HCT116 (cell line): Measurements from ENCODE around the gene DTD1. TPM values are rescaled to one million over a fixed set of nuclear protein-coding genes. Genes with fewer than 3 reads are reported as not detected.

ENCODE experiments used
- ATAC-seq: fragments of 200-7000 bp; cut with Tn5 transposase; 2 replicates; pipeline ENCODE4 v1.9.1; 2020; ENCODE audit warnings: mild to moderate bottlenecking, moderate library complexity
- BruUV-seq: library from RNA; stranded (reverse); fragments of 400-500 nt; replicated peaks from 2 replicates; lab custom pipeline; 2021; lab: Mats Ljungman, UMichigan
- CTCF ChIA-PET: fragments of 300-600 bp; sonication (Branson Sonifier 250); formaldehyde crosslinking; loops from one replicate; lab custom pipeline; 2021; ENCODE audit warnings: antibody characterized with exemption; lab: Charles Lee
- POLR2A ChIA-PET: fragments of 300-600, 350-600 bp; sonication (Branson Sonifier 250); formaldehyde crosslinking; loops from one replicate; lab custom pipeline; 2021; ENCODE audit warnings: antibody characterized with exemption; lab: Charles Lee
- RAD21 ChIA-PET, 2 experiments: fragments of 300-600 bp; sonication (Branson Sonifier 250); formaldehyde crosslinking; loops; one replicate each; lab custom pipeline; 2023; ENCODE audit warnings: low total read pairs in 2 of 2; ENCODE audit not compliant: uncharacterized antibody in 2 of 2, unreplicated experiment in 2 of 2, low non-redundant PET in 1 of 2; lab: Charles Lee
- DNase-seq: peaks from one replicate; pipeline ENCODE4 v3.0.0-alpha.2; 2010; ENCODE audit warnings: low read depth, low spot score
- H2AFZ ChIP-seq: fragments of 200-600 bp; shearing (Covaris generic), sonication (generic); 2 replicates; pipeline ENCODE4 v1.6.1; 2017; ENCODE audit warnings: low read depth, mixed run types, mixed read lengths, antibody characterized with exemption, low read length; ENCODE audit not compliant: poor library complexity, severe bottlenecking
- H3K27ac ChIP-seq: 2 replicates; pipeline ENCODE4 v1.5.1; 2012; ENCODE audit warnings: low read depth, low read length
- H3K27me3 ChIP-seq: fragments of 200-600 bp; sonication (generic); 2 replicates; pipeline ENCODE4 v1.6.1; 2016; ENCODE audit warnings: mixed run types, low read length, mixed read lengths; ENCODE audit not compliant: insufficient read depth
- H3K36me3 ChIP-seq, 2 experiments: fragments of 200-500 bp in 1 of 2; fragments of 200-600 bp in 1 of 2; sonication (Bioruptor generic) in 1 of 2; sonication (generic) in 1 of 2; 2 replicates each; pipeline versions ENCODE4 v1.5.1 to v1.6.1; 2014 to 2016; ENCODE audit warnings: low read length in 2 of 2, inconsistent platforms in 1 of 2, mixed read lengths in 1 of 2, mixed run types in 1 of 2; ENCODE audit not compliant: insufficient read depth in 2 of 2, control insufficient read depth in 1 of 2
- H3K4me1 ChIP-seq, 2 experiments: fragments of 200-600 bp in 1 of 2; sonication (generic) in 1 of 2; 2 replicates each; pipeline versions ENCODE4 v1.5.1 to v1.6.1; 2012 to 2017; ENCODE audit warnings: low read length in 2 of 2, inconsistent platforms in 1 of 2, mild to moderate bottlenecking in 1 of 2, mixed read lengths in 1 of 2, mixed run types in 1 of 2, moderate library complexity in 1 of 2; ENCODE audit not compliant: insufficient read depth in 2 of 2, control insufficient read depth in 1 of 2
- H3K4me2 ChIP-seq: fragments of 200-600 bp; sonication (generic); 2 replicates; pipeline ENCODE4 v1.6.1; 2017; ENCODE audit warnings: mixed run types, low read length, mixed read lengths
- H3K4me3 ChIP-seq, 2 experiments: fragments of 200-600 bp in 1 of 2; sonication (generic) in 1 of 2; replicated peaks in 1 of 2; 2 replicates each; pipeline ENCODE4 v1.5.1; 2011 to 2016; ENCODE audit warnings: low read length in 2 of 2, control low read depth in 1 of 2, low read depth in 1 of 2, mild to moderate bottlenecking in 1 of 2, mixed read lengths in 1 of 2, mixed run types in 1 of 2
- H3K79me2 ChIP-seq: fragments of 200-600 bp; sonication (generic); 2 replicates; pipeline ENCODE4 v1.6.1; 2017; ENCODE audit warnings: mild to moderate bottlenecking, mixed run types, low read length, moderate library complexity, mixed read lengths; ENCODE audit not compliant: insufficient read depth
- H3K9ac ChIP-seq: fragments of 200-600 bp; sonication (generic); 2 replicates; pipeline ENCODE4 v1.6.1; 2016; ENCODE audit warnings: low read length, mixed read lengths
- H3K9me2 ChIP-seq: fragments of 200-600 bp; sonication (generic), shearing (Covaris generic); 2 replicates; pipeline ENCODE4 v1.6.1; 2017; ENCODE audit warnings: mixed run types, mild to moderate bottlenecking, moderate library complexity; ENCODE audit not compliant: insufficient read depth
- H3K9me3 ChIP-seq, 2 experiments: fragments of 200-500 bp in 1 of 2; fragments of 200-600 bp in 1 of 2; sonication (Bioruptor generic) in 1 of 2; sonication (generic) in 1 of 2; 2 replicates each; pipeline ENCODE4 v1.6.1; 2014 to 2017; ENCODE audit warnings: low read length in 2 of 2, mixed read lengths in 2 of 2, inconsistent platforms in 1 of 2, low read depth in 1 of 2, mild to moderate bottlenecking in 1 of 2, mixed run types in 1 of 2, moderate library complexity in 1 of 2; ENCODE audit not compliant: control insufficient read depth in 1 of 2, insufficient read depth in 1 of 2
- H4K20me1 ChIP-seq: fragments of 200-600 bp; sonication (generic), shearing (Covaris generic); 2 replicates; pipeline ENCODE4 v1.6.1; 2017; ENCODE audit warnings: mixed run types, mild to moderate bottlenecking, moderate library complexity; ENCODE audit not compliant: insufficient read depth
- ATF3 ChIP-seq: IDR thresholded peaks from 2 replicates; pipeline ENCODE4 v1.6.1; 2012
- CBX3 ChIP-seq: IDR thresholded peaks from 2 replicates; pipeline ENCODE4 v1.6.1; 2012; ENCODE audit warnings: low read depth
- CTCF ChIP-seq, 3 experiments: fragments of 200-600 bp in 1 of 3; sonication (generic) in 1 of 3; IDR thresholded peaks in 2 of 3; conservative IDR thresholded peaks in 1 of 3; 2 replicates each; pipeline ENCODE4 v1.5.1; 2012 to 2017; ENCODE audit warnings: low read depth in 2 of 3, low read length in 2 of 3, antibody characterized with exemption in 1 of 3, borderline replicate concordance in 1 of 3, control low read depth in 1 of 3, mild to moderate bottlenecking in 1 of 3, mixed read lengths in 1 of 3, mixed run types in 1 of 3, moderate library complexity in 1 of 3; ENCODE audit not compliant: insufficient read depth in 1 of 3
- EGR1 ChIP-seq: IDR thresholded peaks from 2 replicates; pipeline ENCODE4 v1.6.1; 2012; ENCODE audit warnings: low read depth
- ELF1 ChIP-seq: IDR thresholded peaks from 2 replicates; pipeline ENCODE4 v1.6.1; 2012; ENCODE audit warnings: low read depth, borderline replicate concordance
- EZH2phosphoT487 ChIP-seq: fragments of 200-600 bp; IDR thresholded peaks from 2 replicates; pipeline ENCODE4 v1.6.1; 2018; ENCODE audit warnings: antibody characterized with exemption, borderline replicate concordance
- JUND ChIP-seq: IDR thresholded peaks from 2 replicates; pipeline ENCODE4 v1.6.1; 2012
- RAD21 ChIP-seq: IDR thresholded peaks from 2 replicates; pipeline ENCODE4 v1.6.1; 2012; ENCODE audit warnings: low read depth, mild to moderate bottlenecking
- SIN3A ChIP-seq: IDR thresholded peaks from 2 replicates; pipeline ENCODE4 v1.6.1; 2012; ENCODE audit warnings: low read depth
- SP1 ChIP-seq: IDR thresholded peaks from 2 replicates; pipeline ENCODE4 v1.6.1; 2012; ENCODE audit warnings: low read depth
- SRF ChIP-seq: IDR thresholded peaks from 2 replicates; pipeline ENCODE4 v1.6.1; 2012; ENCODE audit warnings: low read depth
- YY1 ChIP-seq: IDR thresholded peaks from 2 replicates; pipeline ENCODE4 v1.6.1; 2011; ENCODE audit warnings: low read length, low read depth, moderate library complexity, mild to moderate bottlenecking; ENCODE audit not compliant: insufficient replicate concordance; ENCODE audit errors: extremely low read depth
- ZFX ChIP-seq: fragments of 450-650 bp; IDR thresholded peaks from 2 replicates; pipeline ENCODE4 v1.6.1; 2017
- ZNF274 ChIP-seq: fragments of 200-500 bp; sonication (Bioruptor generic); IDR thresholded peaks from 2 replicates; pipeline ENCODE4 v1.6.1; 2014; ENCODE audit warnings: mild to moderate bottlenecking, low read depth, low read length, inconsistent platforms
- intact Hi-C: fragments of 100-400 bp; cut with micrococcal nuclease; formaldehyde crosslinking; loops from 2 replicates; pipeline ENCODE4 v1.10.0; 2022
- total RNA-seq: library from RNA; stranded (reverse); gene quantifications from one replicate; pipeline ENCODE4 v1.2.1, GENCODE V29; 2021; ENCODE audit not compliant: unreplicated experiment
- TF ChIP-seq, protein P1 (sequence below): IDR thresholded peaks from 2 replicates; pipeline ENCODE4 v1.6.1; 2012; ENCODE audit warnings: low read depth
- TF ChIP-seq, protein P2 (sequence below): IDR thresholded peaks from 2 replicates; pipeline ENCODE4 v1.6.1; 2012

DTD1 gene
- total RNA-seq, 1 experiment from 2014 or later: 54.5 TPM

DNA sequence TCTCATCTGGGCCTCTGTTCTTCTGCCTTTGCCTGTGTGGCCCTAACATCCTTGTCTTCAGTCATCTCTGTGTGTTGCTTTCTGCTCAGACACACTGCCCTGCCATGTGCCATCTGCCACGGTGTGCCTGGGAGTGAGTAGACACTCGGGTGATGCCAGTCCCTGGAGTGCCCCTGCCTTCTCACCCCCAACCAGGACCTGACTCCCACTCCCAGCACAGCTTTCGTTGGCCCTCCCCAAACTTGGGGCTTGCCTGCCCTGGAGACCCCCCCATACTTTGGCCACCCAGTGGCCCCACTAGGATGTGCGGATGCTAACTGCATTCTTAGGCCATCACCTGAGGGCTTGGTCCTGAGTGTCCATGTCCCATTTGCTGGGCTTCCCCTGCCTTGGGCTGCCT lies 149.3 kb downstream of the DTD1 start:
- H3K4me1 ChIP-seq: peaks cover 0 to 8% of the 10 kb centered on the region in 2 experiments; a peak in 1 of 4 replicates
- H3K9me3 ChIP-seq: no peaks in the 10 kb centered on the region
- H3K4me3 ChIP-seq: no peak overlapping the region
- H3K27ac ChIP-seq: no peak overlapping the region
- ChIA-PET CTCF (no interaction called here), RAD21 (no interaction called here), POLR2A (no interaction called here)
- intact Hi-C loops: no loop called here
- ATAC-seq (no peak), DNase-seq (no peak)
- H2AFZ ChIP-seq: no peak overlapping the region
- BruUV-seq: no TSS peak
- H3K27me3 ChIP-seq: no peaks in the 10 kb centered on the region
- no peaks in the 10 kb centered on the region for H3K36me3 ChIP-seq
- no peaks in the 10 kb centered on the region for H4K20me1 ChIP-seq
- H3K79me2 ChIP-seq: no peaks in the 10 kb centered on the region
- no peak for TF ChIP-seq ZNF274
- TF ChIP-seq RAD21: no peak
- TF ChIP-seq EZH2phosphoT487: no peak
- no peak for TF ChIP-seq SRF
- TF ChIP-seq, protein P1, sequence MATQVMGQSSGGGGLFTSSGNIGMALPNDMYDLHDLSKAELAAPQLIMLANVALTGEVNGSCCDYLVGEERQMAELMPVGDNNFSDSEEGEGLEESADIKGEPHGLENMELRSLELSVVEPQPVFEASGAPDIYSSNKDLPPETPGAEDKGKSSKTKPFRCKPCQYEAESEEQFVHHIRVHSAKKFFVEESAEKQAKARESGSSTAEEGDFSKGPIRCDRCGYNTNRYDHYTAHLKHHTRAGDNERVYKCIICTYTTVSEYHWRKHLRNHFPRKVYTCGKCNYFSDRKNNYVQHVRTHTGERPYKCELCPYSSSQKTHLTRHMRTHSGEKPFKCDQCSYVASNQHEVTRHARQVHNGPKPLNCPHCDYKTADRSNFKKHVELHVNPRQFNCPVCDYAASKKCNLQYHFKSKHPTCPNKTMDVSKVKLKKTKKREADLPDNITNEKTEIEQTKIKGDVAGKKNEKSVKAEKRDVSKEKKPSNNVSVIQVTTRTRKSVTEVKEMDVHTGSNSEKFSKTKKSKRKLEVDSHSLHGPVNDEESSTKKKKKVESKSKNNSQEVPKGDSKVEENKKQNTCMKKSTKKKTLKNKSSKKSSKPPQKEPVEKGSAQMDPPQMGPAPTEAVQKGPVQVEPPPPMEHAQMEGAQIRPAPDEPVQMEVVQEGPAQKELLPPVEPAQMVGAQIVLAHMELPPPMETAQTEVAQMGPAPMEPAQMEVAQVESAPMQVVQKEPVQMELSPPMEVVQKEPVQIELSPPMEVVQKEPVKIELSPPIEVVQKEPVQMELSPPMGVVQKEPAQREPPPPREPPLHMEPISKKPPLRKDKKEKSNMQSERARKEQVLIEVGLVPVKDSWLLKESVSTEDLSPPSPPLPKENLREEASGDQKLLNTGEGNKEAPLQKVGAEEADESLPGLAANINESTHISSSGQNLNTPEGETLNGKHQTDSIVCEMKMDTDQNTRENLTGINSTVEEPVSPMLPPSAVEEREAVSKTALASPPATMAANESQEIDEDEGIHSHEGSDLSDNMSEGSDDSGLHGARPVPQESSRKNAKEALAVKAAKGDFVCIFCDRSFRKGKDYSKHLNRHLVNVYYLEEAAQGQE: no peak
- no peak for TF ChIP-seq CTCF (IDR thresholded peaks at IDR 0.05 in 2 of 3, conservative IDR thresholded peaks at IDR 0.05 in 1 of 3; ENCODE audit: borderline replicate concordance in 1 of 3, insufficient read depth in 1 of 3, low read depth in 2 of 3, low read length in 2 of 3)
- no peak for TF ChIP-seq YY1
- no peak for TF ChIP-seq ATF3
- TF ChIP-seq SIN3A: no peak
- no peak for TF ChIP-seq JUND
- TF ChIP-seq EGR1: no peak
- no peak for TF ChIP-seq SP1
- TF ChIP-seq ZFX: no peak
- TF ChIP-seq, protein P2, sequence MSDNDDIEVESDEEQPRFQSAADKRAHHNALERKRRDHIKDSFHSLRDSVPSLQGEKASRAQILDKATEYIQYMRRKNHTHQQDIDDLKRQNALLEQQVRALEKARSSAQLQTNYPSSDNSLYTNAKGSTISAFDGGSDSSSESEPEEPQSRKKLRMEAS: no peak
- TF ChIP-seq ELF1: no peak
- no peak for TF ChIP-seq CBX3
- no peak overlapping the region for H3K4me2 ChIP-seq
- no peaks in the 10 kb centered on the region for H3K9me2 ChIP-seq
- no peak overlapping the region for H3K9ac ChIP-seq
